Activated CD4-positive, alpha-beta T cell treated with anti-CD3 and anti-CD28 coated beads for 36 hours (primary cell): ENCODE measurements around the gene SRP54. TPM values are rescaled to one million over a fixed set of nuclear protein-coding genes. Genes with fewer than 3 reads are reported as not detected.
"Not testable (repeated sequence)": the region's sequence is repeated elsewhere in the genome, so short reads cannot be mapped to it uniquely, and the experiment has no call there.

Source experiments
- ATAC-seq: fragments of 200-7000 bp; cut with Tn5 transposase; one replicate; pipeline ENCODE4 v1.10.0; 2021; ENCODE audit warnings: mild to moderate bottlenecking, moderate library complexity
- CTCF ChIA-PET: fragments of 350-600 bp; sonication (Branson Sonifier 250); formaldehyde crosslinking; loops from one replicate; lab custom pipeline; 2021; ENCODE audit warnings: antibody characterized with exemption; lab: Charles Lee
- POLR2A ChIA-PET: fragments of 350-600 bp; sonication (Branson Sonifier 250); formaldehyde crosslinking; loops from one replicate; lab custom pipeline; 2021; ENCODE audit warnings: antibody characterized with exemption, inconsistent platforms; lab: Charles Lee
- DNase-seq: peaks from one replicate; pipeline ENCODE4 v3.0.0-alpha.2; 2020
- H3K27ac Mint-ChIP-seq: one replicate; pipeline ENCODE4 v1.8.0; 2021; ENCODE audit warnings: mixed read lengths
- H3K27me3 Mint-ChIP-seq: one replicate; pipeline ENCODE4 v1.8.0; 2021; ENCODE audit warnings: mixed read lengths
- H3K36me3 Mint-ChIP-seq: one replicate; pipeline ENCODE4 v1.8.0; 2021; ENCODE audit warnings: low read depth, mixed read lengths
- H3K4me1 Mint-ChIP-seq: one replicate; pipeline ENCODE4 v1.8.0; 2021; ENCODE audit warnings: mixed read lengths
- H3K4me3 Mint-ChIP-seq: one replicate; pipeline ENCODE4 v1.8.0; 2021; ENCODE audit warnings: mild to moderate bottlenecking, moderate library complexity, mixed read lengths
- H3K9me3 Mint-ChIP-seq: one replicate; pipeline ENCODE4 v1.8.0; 2021; ENCODE audit warnings: low read depth, mixed read lengths
- intact Hi-C, 2 experiments: fragments of 100-400 bp; cut with DNase I in 1 of 2; cut with micrococcal nuclease in 1 of 2; formaldehyde crosslinking; loops; one replicate each; pipeline versions ENCODE4 v1.14.2 to v1.15.1; 2022 to 2024; cut with DNase I, micrococcal nuclease
- total RNA-seq, 2 experiments: library from RNA; stranded (reverse); gene quantifications; one replicate each; pipeline ENCODE4 v1.2.3, GENCODE V29; 2021

Gene SRP54
- total RNA-seq, 2 experiments from 2014 or later: 81.1 to 88.4 TPM

DNA sequence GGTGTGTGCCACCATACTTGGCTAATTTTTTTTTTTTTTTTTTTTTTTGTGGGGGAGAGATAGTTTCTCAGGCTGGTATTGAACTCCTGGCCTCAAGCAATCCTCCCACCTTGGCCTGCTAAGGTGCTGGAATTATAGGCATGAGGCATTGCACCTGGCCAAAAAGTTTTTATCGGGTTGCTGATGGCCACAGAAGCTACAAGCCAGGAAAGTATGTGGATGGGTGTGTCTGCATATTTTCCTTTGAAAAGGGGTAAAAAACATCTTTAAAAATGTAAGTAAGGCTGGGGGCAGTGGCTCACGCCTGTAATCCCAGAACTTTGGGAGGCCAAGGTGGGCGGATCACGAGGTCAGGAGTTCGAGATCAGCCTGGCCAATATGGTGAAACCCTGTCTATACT, 20.7 kb upstream of the SRP54 start:
- DNase-seq, intact Hi-C loops, ATAC-seq, H3K9me3 Mint-ChIP-seq, H3K27ac Mint-ChIP-seq, H3K4me3 Mint-ChIP-seq, CTCF ChIA-PET, H3K27me3 Mint-ChIP-seq: not testable (repeated sequence)
- H3K4me1 Mint-ChIP-seq: peaks cover 13% of the 10 kb centered on the region
- H3K36me3 Mint-ChIP-seq: peaks cover 25% of the 10 kb centered on the region
- POLR2A ChIA-PET: interaction anchor here (0.7 kb wide), 1 partner anchor 20 kb away, joined by 4 read pairs; no protein-coding TSS in a partner anchor

DNA sequence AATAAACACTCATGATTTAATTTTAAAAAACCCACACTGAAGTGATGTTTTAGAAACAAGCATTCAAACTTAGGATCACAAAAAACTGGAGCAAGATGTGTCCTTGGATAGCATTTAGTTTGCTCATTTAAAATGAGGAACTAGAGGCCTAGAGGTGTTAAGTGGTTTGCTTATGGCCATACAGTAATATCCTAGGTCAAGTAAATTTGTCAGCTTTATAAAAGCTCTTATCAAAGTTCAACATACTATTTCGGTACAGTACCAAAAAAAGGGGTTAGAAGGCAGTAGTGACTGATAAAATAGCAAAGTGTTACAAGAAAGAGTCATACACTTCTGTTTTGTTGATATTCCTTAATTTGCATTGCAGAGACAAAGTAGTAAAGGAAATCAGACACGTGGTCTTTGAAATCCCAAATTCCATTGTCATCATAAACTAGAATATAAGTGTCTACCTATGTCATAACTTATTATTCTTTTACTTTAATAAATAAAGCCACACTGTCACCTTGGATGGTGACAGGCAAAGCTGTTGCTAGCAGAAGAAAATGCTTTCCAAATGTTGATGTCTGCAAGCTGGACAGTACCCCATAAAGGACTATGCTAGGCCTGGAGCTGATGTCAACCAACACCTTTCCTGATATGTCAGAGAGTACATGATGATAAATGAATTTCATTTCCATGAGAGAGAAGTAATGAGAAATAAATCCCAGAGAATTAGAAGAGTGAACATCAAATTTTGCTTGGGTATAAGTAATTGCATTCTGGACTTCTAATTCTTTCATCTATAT, 17.6 kb upstream of the SRP54 start:
- H3K27me3 Mint-ChIP-seq: no peaks in the 10 kb centered on the region
- ATAC-seq: no peak
- no peak for DNase-seq
- no peak overlapping the region for H3K27ac Mint-ChIP-seq
- intact Hi-C loops: loop anchor here in 1 of 2 experiments (5.0 kb wide), 1 partner anchor 33 kb away; no protein-coding TSS in a partner anchor
- H3K4me1 Mint-ChIP-seq: peaks cover 25% of the 10 kb centered on the region
- POLR2A ChIA-PET: no interaction called here
- no peaks in the 10 kb centered on the region for H3K9me3 Mint-ChIP-seq
- no peak overlapping the region for H3K4me3 Mint-ChIP-seq
- H3K36me3 Mint-ChIP-seq: peaks cover 20% of the 10 kb centered on the region
- CTCF ChIA-PET: no interaction called here

DNA sequence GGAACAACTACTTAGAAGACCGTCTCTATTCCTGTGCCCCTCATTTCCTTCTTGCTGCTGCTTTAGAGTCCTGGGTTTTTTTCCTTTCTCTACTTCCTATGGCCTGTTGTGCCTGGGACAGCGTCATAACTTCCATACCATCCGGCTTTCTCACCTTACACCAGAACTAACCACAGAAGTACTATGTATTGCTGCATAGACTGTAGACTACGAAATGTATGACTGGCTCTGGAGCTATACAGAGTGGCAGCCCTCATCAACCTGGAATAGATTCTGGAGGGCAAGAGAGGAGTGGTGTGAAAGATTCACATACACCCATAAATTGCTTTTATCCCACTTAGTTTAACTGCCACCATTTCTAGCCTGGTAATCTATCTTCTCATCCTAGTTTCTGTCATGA, 16.9 kb upstream of the SRP54 start:
- H3K4me1 Mint-ChIP-seq: peaks cover 25% of the 10 kb centered on the region
- peak; percentile 5 for ATAC-seq
- ChIA-PET CTCF (interaction anchor here (0.8 to 1.2 kb wide), 2 partner anchors 15 to 243 kb away, joined by 3 to 6 read pairs; no protein-coding TSS in a partner anchor), POLR2A (interaction anchor here (0.7 kb wide), 1 partner anchor 26 kb away, joined by 3 read pairs; no protein-coding TSS in a partner anchor)
- no peak for DNase-seq
- intact Hi-C loops: loop anchor here in 1 of 2 experiments (2.0 to 5.0 kb wide), 2 partner anchors 17 to 34 kb away; partner anchors contain the start of gene SRP54
- H3K27ac Mint-ChIP-seq: no peak overlapping the region
- no peaks in the 10 kb centered on the region for H3K27me3 Mint-ChIP-seq
- H3K36me3 Mint-ChIP-seq: peaks cover 20% of the 10 kb centered on the region
- no peak overlapping the region for H3K4me3 Mint-ChIP-seq
- H3K9me3 Mint-ChIP-seq: no peaks in the 10 kb centered on the region

- intact Hi-C loops: loop anchor here in 1 of 2 experiments (2.0 to 5.0 kb wide), 2 partner anchors 16 to 34 kb away; partner anchors contain the start of gene SRP54
- Mint-ChIP-seq H3K27ac (no peak overlapping the region), H3K4me3 (no peak overlapping the region), H3K9me3 (no peaks in the 10 kb centered on the region), H3K36me3 (peaks cover 22% of the 10 kb centered on the region), H3K27me3 (no peaks in the 10 kb centered on the region), H3K4me1 (peaks cover 25% of the 10 kb centered on the region)
- ATAC-seq: peak; percentile 97
- CTCF ChIA-PET: interaction anchor here (0.8 to 1.2 kb wide), 2 partner anchors 15 to 244 kb away, joined by 3 to 6 read pairs; no protein-coding TSS in a partner anchor
- POLR2A ChIA-PET: interaction anchor here (0.6 to 0.7 kb wide), 2 partner anchors 20 to 27 kb away, joined by 3 to 4 read pairs; no protein-coding TSS in a partner anchor
- peak; percentile 11 for DNase-seq
These were observed 16.4 kb upstream of the SRP54 start for GRCh38 chr14:34966413-34966812.

- no peak for ATAC-seq
- intact Hi-C loops: no loop called here
These were observed 12.1 kb upstream of the SRP54 start for GRCh38 chr14:34970665-34971064.

GRCh38 chr14:34971381-34971780, 11.4 kb upstream of the SRP54 start:
- no peak overlapping the region for H3K4me3 Mint-ChIP-seq

More at GRCh38 chr14:34970665-34971064, 12.1 kb upstream of the SRP54 start:
- no peak for DNase-seq
- Mint-ChIP-seq H3K9me3 (no peaks in the 10 kb centered on the region), H3K27ac (no peak overlapping the region), H3K27me3 (no peaks in the 10 kb centered on the region), H3K4me1 (peaks cover 35% of the 10 kb centered on the region), H3K36me3 (peaks cover 25% of the 10 kb centered on the region), H3K4me3 (no peak overlapping the region)
- ChIA-PET CTCF (no interaction called here), POLR2A (no interaction called here)

GRCh38 chr14:34971801-34972200, 11.0 kb upstream of the SRP54 start:
- Mint-ChIP-seq H3K4me1 (peaks cover 31% of the 10 kb centered on the region), H3K36me3 (peaks cover 19% of the 10 kb centered on the region), H3K4me3 (no peak overlapping the region), H3K27me3 (no peaks in the 10 kb centered on the region), H3K27ac (no peak overlapping the region), H3K9me3 (no peaks in the 10 kb centered on the region)
- DNase-seq: no peak
- intact Hi-C loops: no loop called here
- CTCF ChIA-PET: no interaction called here
- POLR2A ChIA-PET: no interaction called here
- no peak for ATAC-seq

More at GRCh38 chr14:34971381-34971780, 11.4 kb upstream of the SRP54 start:
- ChIA-PET POLR2A (no interaction called here), CTCF (no interaction called here)
- H3K4me1 Mint-ChIP-seq: peaks cover 33% of the 10 kb centered on the region
- H3K36me3 Mint-ChIP-seq: peaks cover 22% of the 10 kb centered on the region
- no peak overlapping the region for H3K27ac Mint-ChIP-seq
- ATAC-seq (no peak), DNase-seq (no peak)
- H3K27me3 Mint-ChIP-seq: no peaks in the 10 kb centered on the region
- no peaks in the 10 kb centered on the region for H3K9me3 Mint-ChIP-seq
- intact Hi-C loops: no loop called here

GRCh38 chr14:34978444-34978843, 4.3 kb upstream of the SRP54 start:
- H3K36me3 Mint-ChIP-seq: peaks cover 3% of the 10 kb centered on the region
- POLR2A ChIA-PET: no interaction called here
- H3K27me3 Mint-ChIP-seq: no peaks in the 10 kb centered on the region
- H3K27ac Mint-ChIP-seq: no peak overlapping the region
- no peaks in the 10 kb centered on the region for H3K9me3 Mint-ChIP-seq
- H3K4me3 Mint-ChIP-seq: no peak overlapping the region
- CTCF ChIA-PET: no interaction called here
- peaks cover 23% of the 10 kb centered on the region for H3K4me1 Mint-ChIP-seq
- intact Hi-C loops: no loop called here
- DNase-seq: no peak
- no peak for ATAC-seq

- no peak for ATAC-seq
- no peak for DNase-seq
- H3K4me1 Mint-ChIP-seq: peaks cover 20% of the 10 kb centered on the region
- H3K9me3 Mint-ChIP-seq: no peaks in the 10 kb centered on the region
- H3K4me3 Mint-ChIP-seq: no peak overlapping the region
- POLR2A ChIA-PET: interaction anchor here (0.6 to 1.4 kb wide), 6 partner anchors 12 to 845 kb away, joined by 3 to 13 read pairs (median 4); partner anchors contain the start of gene BRMS1L
- CTCF ChIA-PET: interaction anchor here (0.6 to 2.4 kb wide), 10 partner anchors 15 to 244 kb away, joined by 3 to 6 read pairs (median 3); partner anchors contain the start of genes BAZ1A and FAM177A1
- intact Hi-C loops: loop anchor here (5.0 to 10.0 kb wide), 3 partner anchors 266 to 443 kb away; partner anchors contain the start of genes CFL2 (in 1 of the 2) and EAPP (in 1 of the 2)
- peaks cover 13% of the 10 kb centered on the region for H3K36me3 Mint-ChIP-seq
- no peak overlapping the region for H3K27ac Mint-ChIP-seq
- no peaks in the 10 kb centered on the region for H3K27me3 Mint-ChIP-seq
These were observed 2.4 kb upstream of the SRP54 start for GRCh38 chr14:34980337-34980900.

- Mint-ChIP-seq H3K4me3 (no peak overlapping the region), H3K9me3 (no peaks in the 10 kb centered on the region)
These were observed 910 bp upstream of the SRP54 start for GRCh38 chr14:34981743-34982420.

More at GRCh38 chr14:34981743-34982420, 910 bp upstream of the SRP54 start:
- Mint-ChIP-seq H3K36me3 (peaks cover 17% of the 10 kb centered on the region), H3K27ac (no peak overlapping the region), H3K27me3 (no peaks in the 10 kb centered on the region), H3K4me1 (peaks cover 11% of the 10 kb centered on the region)
- DNase-seq (peak; percentile 60), ATAC-seq (peak; percentile 7)
- intact Hi-C loops: loop anchor here (1.0 to 10.0 kb wide), 18 partner anchors 15 to 844 kb away; partner anchors contain the start of genes CFL2 (in 2 of the 2), FAM177A1 (in 2 of the 2), PRORP (in 2 of the 2) and PSMA6 (in 2 of the 2)
- POLR2A ChIA-PET: interaction anchor here (0.6 to 3.1 kb wide), 19 partner anchors 14 to 844 kb away, joined by 3 to 21 read pairs (median 4); partner anchors contain the start of genes BAZ1A, BRMS1L, FAM177A1 and NFKBIA
- CTCF ChIA-PET: interaction anchor here (0.6 to 2.4 kb wide), 17 partner anchors 8 to 259 kb away, joined by 3 to 6 read pairs (median 4); partner anchors contain the start of genes BAZ1A, FAM177A1 and PPP2R3C
